Esophagus muscularis mucosa (tissue), 3 donors: Measurements from ENCODE around the gene C6orf118.

Experiments used
- CTCF ChIP-seq, 3 experiments: fragments of 200-600 bp in 2 of 3; fragments of 450-650 bp in 1 of 3; sonication (generic) in 2 of 3; IDR thresholded peaks; one replicate each; pipeline ENCODE4 v1.5.1; 2017 to 2019; ENCODE audit warnings: antibody characterized with exemption in 3 of 3, mild to moderate bottlenecking in 2 of 3, moderate library complexity in 1 of 3
- POLR2AphosphoS5 ChIP-seq, 2 donors: sonication (generic); formaldehyde crosslinking; IDR thresholded peaks; one replicate each; pipeline ENCODE4 v1.6.1; 2017; ENCODE audit warnings: antibody characterized with exemption in 2 of 2

GRCh38 chr6:165345700-165346099 is 36.3 kb upstream of the C6orf118 start:
- TF ChIP-seq CTCF (IDR thresholded peaks at IDR 0.05) = no peak
- no peak for TF ChIP-seq POLR2AphosphoS5 (IDR thresholded peaks at IDR 0.05)
